PC-3 (cell line): ENCODE data around the gene TMTC1. TPM values are rescaled to one million over a fixed set of nuclear protein-coding genes. Genes with fewer than 3 reads are reported as not detected.

Experiments
- ATAC-seq: fragments of 200-7000 bp; cut with Tn5 transposase; 2 replicates; pipeline ENCODE4 v1.9.1; 2020; ENCODE audit warnings: mild to moderate bottlenecking, moderate library complexity
- BruUV-seq: library from RNA; stranded (reverse); fragments of 400-500 nt; replicated peaks from 2 replicates; lab custom pipeline; 2021; lab: Mats Ljungman, UMichigan
- CTCF ChIA-PET: fragments of 300-600 bp; sonication (Branson Sonifier 250); formaldehyde crosslinking; loops from one replicate; lab custom pipeline; 2022; ENCODE audit warnings: antibody characterized with exemption; lab: Charles Lee
- POLR2A ChIA-PET: fragments of 300-600 bp; sonication (Branson Sonifier 250); formaldehyde crosslinking; loops from one replicate; lab custom pipeline; 2022; ENCODE audit warnings: antibody characterized with exemption; ENCODE audit not compliant: unreplicated experiment; lab: Charles Lee
- DNase-seq: peaks from one replicate; pipeline ENCODE4 v3.0.0-alpha.2; 2015
- H2AFZ ChIP-seq: fragments of 300-600 bp; sonication (generic); 2 replicates; pipeline ENCODE4 v1.6.0; 2016; ENCODE audit warnings: antibody characterized with exemption, low read length
- H3F3A ChIP-seq: fragments of 300-600 bp; sonication (generic); one replicate; pipeline ENCODE4 v1.6.0; 2017; ENCODE audit warnings: antibody characterized with exemption, low read length, control low read depth, mild to moderate bottlenecking; ENCODE audit not compliant: unreplicated experiment
- H3K27ac ChIP-seq: fragments of 300-600 bp; sonication (generic); 2 replicates; pipeline ENCODE4 v1.5.1; 2016; ENCODE audit warnings: mild to moderate bottlenecking, low read length
- H3K27me3 ChIP-seq: fragments of 300-600 bp; sonication (generic); 2 replicates; pipeline ENCODE4 v1.6.1; 2016; ENCODE audit warnings: low read length, mixed read lengths
- H3K36me3 ChIP-seq: fragments of 300-600 bp; sonication (generic); 2 replicates; pipeline ENCODE4 v1.6.1; 2016; ENCODE audit warnings: low read depth, mixed run types, low read length, mixed read lengths
- H3K4me1 ChIP-seq: fragments of 300-600 bp; sonication (generic); 2 replicates; pipeline ENCODE4 v1.5.1; 2016; ENCODE audit warnings: low read length; ENCODE audit not compliant: insufficient read depth
- H3K4me2 ChIP-seq: fragments of 300-600 bp; sonication (generic); 2 replicates; pipeline ENCODE4 v1.6.0; 2016; ENCODE audit warnings: low read length
- H3K4me3 ChIP-seq: fragments of 300-600 bp; sonication (generic); 2 replicates; pipeline ENCODE4 v1.5.1; 2016; ENCODE audit warnings: mild to moderate bottlenecking, low read length, mixed read lengths
- H3K79me2 ChIP-seq: fragments of 300-600 bp; sonication (generic); 2 replicates; pipeline ENCODE4 v1.6.1; 2017; ENCODE audit warnings: low read length, mixed read lengths
- H3K9ac ChIP-seq: fragments of 300-600 bp; sonication (generic); 2 replicates; pipeline ENCODE4 v1.6.0; 2016; ENCODE audit warnings: mild to moderate bottlenecking, low read length
- H3K9me2 ChIP-seq: fragments of 300-600 bp; sonication (generic); replicated peaks from 2 replicates; pipeline ENCODE4 v1.6.1; 2016; ENCODE audit warnings: mixed run types, low read length, mixed read lengths
- H3K9me3 ChIP-seq: fragments of 300-600 bp; sonication (generic); 2 replicates; pipeline ENCODE4 v1.6.1; 2016; ENCODE audit warnings: low read length, mixed read lengths
- H4K20me1 ChIP-seq: fragments of 300-600 bp; sonication (generic); 2 replicates; pipeline ENCODE4 v1.6.1; 2016; ENCODE audit warnings: low read length, mixed read lengths
- CTCF ChIP-seq: fragments of 300-600 bp; sonication (generic); conservative IDR thresholded peaks from 2 replicates; pipeline ENCODE4 v1.5.1; 2017; ENCODE audit warnings: antibody characterized with exemption, low read depth, mild to moderate bottlenecking, low read length
- EZH2 ChIP-seq: fragments of 300-600 bp; sonication (generic); IDR thresholded peaks from one replicate; pipeline ENCODE4 v1.6.1; 2017; ENCODE audit warnings: antibody characterized with exemption, mild to moderate bottlenecking, low read length; ENCODE audit not compliant: unreplicated experiment
- EZH2phosphoT487 ChIP-seq: fragments of 300-600 bp; sonication (generic); IDR thresholded peaks from 2 replicates; pipeline ENCODE4 v1.6.1; 2018; ENCODE audit warnings: mild to moderate bottlenecking, antibody characterized with exemption, low read length, borderline replicate concordance
- intact Hi-C: fragments of 100-400 bp; cut with micrococcal nuclease; formaldehyde crosslinking; loops from 2 replicates; pipeline ENCODE4 v1.9.0; 2023
- total RNA-seq: library from RNA; depleted of rRNA; stranded (reverse); fragments of >200 nt; gene quantifications from 2 replicates; pipeline ENCODE4 v1.2.3, GENCODE V29; 2014

The TMTC1 gene
- total RNA-seq, 1 experiment from 2014 or later: 5.8 TPM

DNA sequence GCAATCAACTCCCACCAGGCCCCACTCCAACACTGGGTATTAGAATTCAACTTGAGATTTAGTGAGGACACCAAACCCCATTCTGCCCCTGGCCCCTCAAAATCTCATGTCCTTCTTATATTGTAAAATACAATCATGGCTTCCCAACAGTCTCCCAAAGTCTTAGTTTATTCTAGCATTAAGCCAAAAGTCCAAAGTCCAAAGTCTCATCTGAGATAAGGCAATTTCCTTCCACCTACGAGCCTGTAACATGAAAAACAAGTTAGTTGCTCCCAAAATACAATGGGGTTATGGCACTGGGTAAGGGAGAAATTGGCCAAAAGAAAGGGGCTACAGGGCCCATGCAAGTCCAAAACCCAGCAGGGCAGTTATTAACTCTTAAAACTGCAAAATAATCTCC lies 46.6 kb upstream of the TMTC1 start:
- Histone ChIP-seq H3K4me1 (no peaks in the 10 kb centered on the region), H3K4me2 (no peak overlapping the region), H2AFZ (no peak overlapping the region), H3K9me3 (peaks cover 8% of the 10 kb centered on the region; the same call in 1 of the 2 replicates), H3K9me2 (no peaks in the 10 kb centered on the region), H3K9ac (no peak overlapping the region), H3K36me3 (no peaks in the 10 kb centered on the region), H3K4me3 (no peak overlapping the region), H3K27ac (no peak overlapping the region), H4K20me1 (no peaks in the 10 kb centered on the region), H3F3A (no peaks in the 10 kb centered on the region), H3K27me3 (no peaks in the 10 kb centered on the region), H3K79me2 (no peaks in the 10 kb centered on the region)
- CTCF ChIA-PET: no interaction called here
- intact Hi-C loops: no loop called here
- ATAC-seq: no peak
- TF ChIP-seq EZH2 (no peak), EZH2phosphoT487 (no peak), CTCF (no peak)
- no peak for DNase-seq
- POLR2A ChIA-PET: no interaction called here
- no TSS peak for BruUV-seq

DNA sequence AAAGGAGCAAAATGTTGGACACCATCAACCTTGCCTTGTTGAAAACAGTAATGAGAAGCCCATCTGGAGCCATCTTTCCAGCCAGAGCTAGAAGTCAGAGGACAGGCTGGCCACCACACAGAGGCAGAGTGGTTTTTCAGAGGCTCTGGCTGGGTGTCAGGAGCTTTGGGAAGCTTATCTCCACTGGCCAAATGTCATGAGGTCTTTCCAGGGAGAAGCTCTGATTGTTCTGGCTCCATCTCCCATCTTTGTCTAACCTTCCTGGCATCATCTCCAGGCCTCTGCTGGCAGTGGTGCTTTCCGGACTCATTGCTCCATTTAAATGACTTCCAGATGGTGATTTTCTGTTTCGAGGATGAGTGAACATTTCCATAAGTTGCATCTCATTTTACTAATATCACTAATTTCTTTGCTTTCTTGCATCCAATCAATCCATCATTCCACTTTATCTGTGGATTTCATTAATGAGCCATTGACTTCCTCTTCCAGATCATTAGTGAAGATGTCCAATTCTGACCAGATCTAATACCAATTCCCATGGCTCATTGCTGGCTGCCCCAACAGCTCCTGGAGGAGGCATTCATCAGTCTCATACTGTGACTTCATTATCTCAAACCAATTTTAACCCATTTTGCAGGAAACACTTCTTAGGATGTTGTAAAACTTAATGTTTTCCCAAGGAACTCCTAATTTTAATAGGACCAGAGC lies 35.3 kb upstream of the TMTC1 start:
- Histone ChIP-seq H3K9me2 (no peaks in the 10 kb centered on the region), H3K9me3 (no peaks in the 10 kb centered on the region), H3F3A (no peaks in the 10 kb centered on the region), H3K4me2 (no peak overlapping the region), H3K4me1 (no peaks in the 10 kb centered on the region), H3K36me3 (no peaks in the 10 kb centered on the region), H3K9ac (no peak overlapping the region), H3K79me2 (no peaks in the 10 kb centered on the region), H4K20me1 (no peaks in the 10 kb centered on the region), H2AFZ (no peak overlapping the region), H3K27ac (no peak overlapping the region), H3K4me3 (no peak overlapping the region), H3K27me3 (no peaks in the 10 kb centered on the region)
- BruUV-seq: no TSS peak
- DNase-seq: no peak
- intact Hi-C loops: no loop called here
- no peak for TF ChIP-seq CTCF
- TF ChIP-seq EZH2phosphoT487: no peak
- no peak for TF ChIP-seq EZH2
- ATAC-seq: no peak
- ChIA-PET CTCF (no interaction called here), POLR2A (no interaction called here)
